Measurements from ENCODE around the gene OSBPL3.
"Not testable (repeated sequence)": the region's sequence is repeated elsewhere in the genome, so short reads cannot be mapped to it uniquely, and the experiment has no call there.

The OSBPL3 gene

GRCh38 chr7:24979863-24980533, at the start of gene OSBPL3:
TSS of gene OSBPL3 (minus strand) at chr7:24980178. CDS start at chr7:24892472, 87,706 bp downstream.
- no peak for FAIRE-seq

GRCh38 chr7:25029075-25029474, 49.1 kb upstream of the OSBPL3 start:
- FAIRE-seq: no peak

- no peak for FAIRE-seq
These were observed 48.5 kb upstream of the OSBPL3 start for GRCh38 chr7:25028370-25029021.

GRCh38 chr7:25026156-25026555, 46.2 kb upstream of the OSBPL3 start:
- FAIRE-seq: no peak

GRCh38 chr7:25025218-25025671, 45.3 kb upstream of the OSBPL3 start:
- FAIRE-seq: no peak

GRCh38 chr7:25024066-25024465, 44.1 kb upstream of the OSBPL3 start:
- no peak for FAIRE-seq

- FAIRE-seq: not testable (repeated sequence)
These were observed 37.7 kb upstream of the OSBPL3 start for GRCh38 chr7:25017671-25018070.

- FAIRE-seq: no peak
These were observed 34.8 kb upstream of the OSBPL3 start for GRCh38 chr7:25014756-25015155.

GRCh38 chr7:25012710-25013109, 32.7 kb upstream of the OSBPL3 start:
- not testable (repeated sequence) for FAIRE-seq

- no peak for FAIRE-seq
These were observed 32.3 kb upstream of the OSBPL3 start for GRCh38 chr7:25012254-25012653.

- FAIRE-seq: no peak
These were observed 29.3 kb upstream of the OSBPL3 start for GRCh38 chr7:25009257-25009656.

- FAIRE-seq: no peak
These were observed 27.7 kb upstream of the OSBPL3 start for GRCh38 chr7:25007668-25008067.

- no peak for FAIRE-seq
These were observed 26.3 kb upstream of the OSBPL3 start for GRCh38 chr7:25006276-25006675.

GRCh38 chr7:25005658-25006057, 25.7 kb upstream of the OSBPL3 start:
- no peak for FAIRE-seq

- FAIRE-seq: no peak
These were observed 22.8 kb upstream of the OSBPL3 start for GRCh38 chr7:25002786-25003185.

- no peak for FAIRE-seq
These were observed 15.5 kb upstream of the OSBPL3 start for GRCh38 chr7:24995466-24995865.

GRCh38 chr7:24992314-24992713, 12.3 kb upstream of the OSBPL3 start:
- no peak for FAIRE-seq

GRCh38 chr7:24991353-24991752, 11.4 kb upstream of the OSBPL3 start:
- FAIRE-seq: no peak

- no peak for FAIRE-seq
These were observed 7.4 kb upstream of the OSBPL3 start for GRCh38 chr7:24987331-24987842.

- no peak for FAIRE-seq
These were observed 2.9 kb upstream of the OSBPL3 start for GRCh38 chr7:24982917-24983316.

- no peak for FAIRE-seq
These were observed 1.4 kb upstream of the OSBPL3 start for GRCh38 chr7:24981171-24981951.

- no peak for FAIRE-seq
These were observed 674 bp upstream of the OSBPL3 start for GRCh38 chr7:24980534-24981170.

GRCh38 chr7:24979470-24979862, 512 bp downstream of the OSBPL3 start:
- FAIRE-seq: no peak
